Mucosa of descending colon (tissue), 3 donors: ENCODE measurements around the gene CA5A. TPM values are rescaled to one million over a fixed set of nuclear protein-coding genes. Genes with fewer than 3 reads are reported as not detected.
"Not testable (repeated sequence)": the region's sequence is repeated elsewhere in the genome, so short reads cannot be mapped to it uniquely, and the experiment has no call there.

ENCODE experiments used
- ATAC-seq: fragments of 200-7000 bp; cut with Tn5 transposase; one replicate; pipeline ENCODE4 v1.9.1; 2020; ENCODE audit warnings: mild to moderate bottlenecking, moderate library complexity
- DNase-seq, 3 donors: peaks; one replicate each; pipeline ENCODE4 v3.0.0-alpha.2; 2020
- H3K36me3 ChIP-seq: fragments of 200-600 bp; one replicate; pipeline ENCODE4 v1.8.0; 2021; ENCODE audit warnings: low read depth, mild to moderate bottlenecking
- H3K4me1 ChIP-seq: fragments of 200-600 bp; one replicate; pipeline ENCODE4 v1.8.0; 2021; ENCODE audit warnings: low read depth, mild to moderate bottlenecking
- H3K4me3 ChIP-seq: fragments of 200-600 bp; one replicate; pipeline ENCODE4 v1.8.0; 2021; ENCODE audit warnings: mild to moderate bottlenecking
- H3K9me3 ChIP-seq: fragments of 200-600 bp; one replicate; pipeline ENCODE4 v1.8.0; 2021; ENCODE audit warnings: mild to moderate bottlenecking
- intact Hi-C, 2 donors: fragments of 100-400 bp; cut with DNase I in 1 of 2; cut with micrococcal nuclease in 1 of 2; formaldehyde crosslinking; loops; one replicate each; pipeline versions ENCODE4 v1.11.0 to v1.11.1; 2022; cut with DNase I, micrococcal nuclease
- total RNA-seq, 3 donors: library from RNA; stranded (reverse); fragmentation: NEBNext Ultra II Directional in 2 of 3; extraction: Animal tissue kit (Norgen Biotek cat#: 25700) in 2 of 3; gene quantifications; one replicate each; pipeline versions ENCODE4 v1.2.1 to v1.2.4, GENCODE V29; 2021 to 2023
- TF ChIP-seq, protein P1 (sequence below): fragments of 200-600 bp; IDR thresholded peaks from one replicate; pipeline ENCODE4 v1.8.0; 2022; ENCODE audit warnings: antibody characterized with exemption, mild to moderate bottlenecking
- donor health status: DM: no; HTN: no; CAD: no; lungs with moderate emphysema.
- donor health status: DM: no; HTN: no; CAD: no.
- donor health status: DM: no; HTN: yes; CAD: no.

CA5A gene
- total RNA-seq, 3 donors from 2014 or later = 0.05 to 0.25 TPM; not detected in 1

DNA sequence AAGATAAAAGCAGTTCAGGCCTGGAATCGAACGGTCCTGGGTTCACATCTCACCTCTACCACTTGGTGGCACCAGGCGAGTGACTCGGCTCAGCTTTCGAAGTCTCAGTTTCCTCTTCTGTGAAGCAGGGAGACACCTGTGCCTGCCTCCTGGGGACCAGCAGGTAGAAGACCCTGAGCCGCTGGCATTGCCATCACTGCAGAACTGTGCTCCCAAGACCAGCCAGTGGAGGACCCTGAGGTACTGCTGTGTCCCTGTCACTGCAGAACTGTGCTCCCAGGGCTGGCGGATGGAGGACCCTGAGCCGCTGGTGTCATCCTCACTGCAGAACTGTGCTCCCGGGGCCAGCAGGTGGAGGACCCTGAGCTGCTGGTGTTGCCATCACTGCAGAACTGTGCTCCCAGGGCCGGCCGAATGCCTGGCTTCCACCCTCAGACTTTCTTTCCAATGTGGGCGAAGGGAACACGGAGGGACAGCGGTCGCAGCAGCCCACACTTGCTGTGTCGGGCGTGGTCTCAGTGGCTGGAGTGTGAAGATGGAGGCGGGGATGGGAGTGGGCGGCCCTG is 58.3 kb downstream of the CA5A start:
- peak; percentile 14 for ATAC-seq
- no peaks in the 10 kb centered on the region for H3K36me3 ChIP-seq
- TF ChIP-seq, protein P1, sequence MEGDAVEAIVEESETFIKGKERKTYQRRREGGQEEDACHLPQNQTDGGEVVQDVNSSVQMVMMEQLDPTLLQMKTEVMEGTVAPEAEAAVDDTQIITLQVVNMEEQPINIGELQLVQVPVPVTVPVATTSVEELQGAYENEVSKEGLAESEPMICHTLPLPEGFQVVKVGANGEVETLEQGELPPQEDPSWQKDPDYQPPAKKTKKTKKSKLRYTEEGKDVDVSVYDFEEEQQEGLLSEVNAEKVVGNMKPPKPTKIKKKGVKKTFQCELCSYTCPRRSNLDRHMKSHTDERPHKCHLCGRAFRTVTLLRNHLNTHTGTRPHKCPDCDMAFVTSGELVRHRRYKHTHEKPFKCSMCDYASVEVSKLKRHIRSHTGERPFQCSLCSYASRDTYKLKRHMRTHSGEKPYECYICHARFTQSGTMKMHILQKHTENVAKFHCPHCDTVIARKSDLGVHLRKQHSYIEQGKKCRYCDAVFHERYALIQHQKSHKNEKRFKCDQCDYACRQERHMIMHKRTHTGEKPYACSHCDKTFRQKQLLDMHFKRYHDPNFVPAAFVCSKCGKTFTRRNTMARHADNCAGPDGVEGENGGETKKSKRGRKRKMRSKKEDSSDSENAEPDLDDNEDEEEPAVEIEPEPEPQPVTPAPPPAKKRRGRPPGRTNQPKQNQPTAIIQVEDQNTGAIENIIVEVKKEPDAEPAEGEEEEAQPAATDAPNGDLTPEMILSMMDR = no peak

DNA sequence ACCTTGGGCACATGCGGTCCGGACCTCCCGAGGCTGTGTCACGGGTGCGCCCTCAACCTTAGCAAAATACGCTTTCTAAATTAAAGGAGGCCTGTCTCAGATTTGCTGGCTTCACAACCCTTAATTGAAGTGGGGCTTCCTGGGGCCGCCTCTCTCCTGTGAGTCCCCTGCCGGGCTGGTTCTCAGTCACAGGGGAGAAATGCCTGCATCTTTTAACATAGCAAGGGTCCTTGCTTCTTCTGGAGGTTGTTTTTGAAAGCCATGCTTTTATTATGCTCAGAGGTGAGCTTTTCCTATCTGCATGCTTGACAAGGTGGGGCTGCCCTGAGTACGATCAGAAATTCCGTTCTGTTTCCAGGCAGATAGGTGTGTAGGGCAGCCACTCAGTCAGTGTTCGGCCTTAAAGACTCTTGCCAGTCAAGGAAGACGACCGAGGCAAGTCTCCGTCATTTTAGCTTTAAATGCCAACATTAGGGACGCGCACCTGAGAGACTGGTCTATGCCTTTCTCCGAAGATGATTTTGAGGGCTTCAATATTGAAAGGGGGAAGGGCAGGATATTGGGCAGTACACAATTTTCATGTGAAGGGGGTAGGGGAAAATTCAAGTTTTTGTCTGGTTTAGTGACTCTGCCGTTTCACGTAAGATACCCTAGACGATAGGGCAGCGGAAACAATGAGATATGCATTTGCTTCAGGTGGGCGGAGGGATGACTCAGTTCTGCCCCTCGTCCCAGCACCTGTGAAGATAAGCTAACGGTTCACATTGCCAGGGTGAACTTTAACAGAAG is 61.5 kb downstream of the CA5A start:
- H3K36me3 ChIP-seq = no peaks in the 10 kb centered on the region
- H3K4me1 ChIP-seq = no peaks in the 10 kb centered on the region
- no peak overlapping the region for H3K4me3 ChIP-seq
- ATAC-seq (no peak), DNase-seq (no peak)
- H3K9me3 ChIP-seq = no peaks in the 10 kb centered on the region
- TF ChIP-seq, protein P1 = no peak
- intact Hi-C loops = no loop called here

More for the DNA sequence above, 58.3 kb downstream of the CA5A start:
- peak in 1 of 3 donors; percentile 43 for DNase-seq
- intact Hi-C loops = no loop called here
- H3K4me3 ChIP-seq = no peak overlapping the region
- H3K9me3 ChIP-seq = no peaks in the 10 kb centered on the region
- H3K4me1 ChIP-seq = no peaks in the 10 kb centered on the region

DNA sequence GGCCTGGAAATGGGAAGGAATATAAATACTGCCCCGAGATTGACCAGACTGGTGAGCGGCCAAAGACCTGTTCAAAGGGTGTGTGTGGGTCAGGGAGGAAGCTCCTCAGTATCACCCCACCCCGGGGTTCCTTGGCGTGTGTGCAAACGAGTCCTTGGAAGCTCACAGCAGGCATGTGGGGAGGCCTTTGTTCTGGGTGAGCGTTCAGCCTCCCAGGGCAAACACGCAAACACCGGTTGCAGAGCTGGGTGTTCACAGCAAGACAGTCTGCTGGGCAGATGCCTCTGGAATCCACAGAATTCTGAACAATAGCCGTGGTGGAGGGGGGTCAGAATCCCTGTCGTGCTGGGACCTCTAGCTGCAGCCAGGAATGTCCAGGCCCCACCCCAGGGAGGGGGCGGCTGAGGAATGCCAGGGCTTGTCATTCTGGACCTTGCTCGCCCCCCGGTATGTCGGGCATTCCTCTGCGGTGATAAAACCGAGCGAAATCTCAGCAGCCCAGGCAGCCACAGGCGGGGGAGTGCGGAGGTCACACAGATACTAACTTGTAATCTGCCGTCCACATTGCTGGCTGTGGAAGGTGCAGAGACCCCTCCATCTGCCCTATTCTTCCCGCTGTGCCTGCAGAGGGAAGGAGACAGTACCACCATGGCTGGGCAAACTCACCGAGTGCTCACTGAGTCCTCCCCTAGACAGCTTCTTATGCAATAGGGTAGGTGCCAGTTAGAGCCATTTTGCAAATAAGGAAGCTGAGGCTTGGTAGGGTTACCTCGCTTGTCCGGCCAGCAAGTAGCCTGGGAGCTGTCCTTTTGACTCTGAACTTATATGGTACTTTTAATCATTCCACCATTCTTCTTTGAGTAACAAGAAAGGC is 65.7 kb downstream of the CA5A start:
- DNase-seq = peak in 1 of 3 donors; percentile 56
- intact Hi-C loops = loop anchor here in 1 of 2 donors (2.0 kb wide), 1 partner anchor 92 kb away; no protein-coding TSS in a partner anchor
- H3K4me1 ChIP-seq = not testable (repeated sequence)

DNA sequence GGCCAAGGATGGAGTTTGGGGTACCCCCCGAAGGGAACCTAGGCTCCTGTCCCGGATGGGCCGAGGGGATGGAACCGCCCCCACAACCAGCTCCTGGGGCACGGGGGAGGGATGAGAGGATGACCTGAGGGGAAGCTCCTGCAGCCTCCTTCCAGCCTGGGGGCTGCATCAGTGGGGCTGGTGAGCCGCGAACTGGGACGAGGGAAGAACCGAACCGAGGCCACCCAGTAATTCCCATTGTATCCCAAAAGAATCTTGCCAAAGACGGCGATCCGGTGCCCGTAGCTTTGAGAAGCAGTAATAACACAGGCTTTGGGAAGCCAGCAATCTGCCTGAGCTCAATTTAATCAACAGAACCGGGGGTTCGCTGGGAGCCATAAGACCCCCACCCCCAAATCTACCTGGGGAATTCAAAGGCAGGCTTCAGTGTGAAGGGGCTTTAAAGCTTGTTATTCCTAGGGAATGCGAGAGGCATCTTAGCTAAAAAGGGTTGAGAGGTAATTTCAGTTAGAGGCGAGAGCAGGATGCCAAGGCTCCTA is 66.4 kb downstream of the CA5A start:
- H3K36me3 ChIP-seq, H3K4me3 ChIP-seq, DNase-seq, ATAC-seq, H3K9me3 ChIP-seq, H3K4me1 ChIP-seq: not testable (repeated sequence)
- intact Hi-C loops = loop anchor here in 1 of 2 donors (2.0 kb wide), 1 partner anchor 91 kb away; no protein-coding TSS in a partner anchor

More for the DNA sequence above, 65.7 kb downstream of the CA5A start:
- not testable (repeated sequence) for H3K36me3 ChIP-seq, ATAC-seq, H3K9me3 ChIP-seq, H3K4me3 ChIP-seq

DNA sequence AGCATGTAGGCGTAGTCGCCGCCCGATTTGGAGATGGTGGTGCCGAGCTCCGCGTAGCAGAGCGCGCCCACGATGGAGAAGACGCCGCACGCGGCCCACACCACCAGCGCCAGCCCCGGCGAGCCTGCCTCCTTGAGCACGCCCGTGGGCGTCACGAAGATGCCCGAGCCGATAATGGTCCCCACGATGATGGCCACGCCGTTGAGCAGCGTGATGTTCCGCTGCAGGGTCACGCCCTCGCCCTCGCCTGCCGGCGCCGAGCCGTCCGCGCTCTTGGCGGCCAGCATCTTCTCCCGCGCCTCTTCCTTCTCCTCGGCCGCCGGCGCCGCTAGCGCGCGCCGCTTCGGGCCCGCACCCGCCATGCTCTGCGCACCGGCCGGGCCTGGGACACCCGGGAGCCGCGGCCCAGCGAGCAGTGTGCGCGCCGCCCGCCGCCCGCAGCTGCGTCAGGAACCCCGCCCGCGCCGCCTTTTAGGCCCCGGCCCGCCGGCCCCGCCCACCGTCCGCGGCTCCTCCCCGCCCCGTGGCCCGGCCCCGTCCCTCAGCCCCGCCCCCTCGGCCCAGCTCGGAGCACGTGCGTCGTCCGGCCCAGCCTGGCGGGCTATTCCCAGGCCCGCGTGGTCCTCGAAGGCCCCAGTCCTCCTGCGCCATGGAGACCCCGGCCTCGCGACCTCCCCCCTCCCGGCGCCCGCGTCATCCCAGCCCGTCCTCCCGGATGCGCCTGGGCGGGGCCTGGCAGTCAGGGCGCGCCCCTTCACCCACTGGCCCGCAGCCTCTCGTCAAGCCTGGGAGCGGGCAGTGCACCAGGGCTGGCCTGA is 67.1 kb downstream of the CA5A start, which contains the start of gene SLC7A5:
Gene SLC7A5 (minus strand): TSS at position 447 of the 818 bp plus-strand sequence. CDS start 85 bp downstream, at position 362.
- H3K9me3 ChIP-seq, H3K36me3 ChIP-seq, intact Hi-C loops, H3K4me1 ChIP-seq: not testable (repeated sequence)
- peak within 1 kb of the TSS; percentile 4 for H3K4me3 ChIP-seq
- ATAC-seq = peak; percentile 89
- DNase-seq = peak; percentile 82 to 90 (median 90)

DNA sequence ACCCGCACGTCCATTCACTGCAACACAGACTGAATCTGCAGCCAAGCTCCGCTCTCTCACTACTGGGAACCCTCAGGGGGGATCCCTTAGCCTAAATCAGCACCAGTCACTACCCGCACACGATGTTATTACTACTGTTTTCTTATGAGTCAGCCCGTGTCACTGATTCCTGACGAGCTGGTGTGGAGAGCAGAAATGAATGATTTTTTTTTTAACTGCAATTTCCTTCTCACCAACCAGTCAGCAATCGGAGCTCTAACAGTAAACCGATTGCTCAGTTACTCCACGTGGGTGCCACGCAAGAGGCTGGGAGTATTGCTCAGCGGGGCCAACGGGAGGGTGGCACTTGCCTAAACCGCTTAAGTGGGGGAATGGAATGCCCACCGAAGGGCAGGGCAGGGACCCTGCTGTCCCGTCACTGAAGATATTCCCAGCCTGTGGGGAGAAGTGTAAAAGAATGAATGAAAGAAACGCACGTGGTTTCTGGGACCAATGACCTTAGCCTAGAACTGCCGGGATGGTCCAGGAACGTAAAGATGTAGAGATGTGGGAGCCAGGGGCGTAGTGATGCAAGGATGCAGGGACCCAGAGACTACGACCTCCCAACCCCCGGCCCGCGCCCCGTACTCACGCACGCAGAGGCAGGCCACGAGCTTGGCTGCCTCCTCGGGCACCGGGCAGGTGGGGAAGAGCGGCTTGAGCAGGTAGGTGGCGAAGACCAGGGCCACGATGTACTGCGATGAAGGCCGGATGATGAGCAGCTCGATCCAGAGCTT is 67.9 kb downstream of the CA5A start:
- H3K9me3 ChIP-seq, H3K36me3 ChIP-seq, H3K4me3 ChIP-seq, H3K4me1 ChIP-seq, intact Hi-C loops: not testable (repeated sequence)
- DNase-seq (peak in 1 of 3 donors; percentile 57), ATAC-seq (peak; percentile 56)

DNA sequence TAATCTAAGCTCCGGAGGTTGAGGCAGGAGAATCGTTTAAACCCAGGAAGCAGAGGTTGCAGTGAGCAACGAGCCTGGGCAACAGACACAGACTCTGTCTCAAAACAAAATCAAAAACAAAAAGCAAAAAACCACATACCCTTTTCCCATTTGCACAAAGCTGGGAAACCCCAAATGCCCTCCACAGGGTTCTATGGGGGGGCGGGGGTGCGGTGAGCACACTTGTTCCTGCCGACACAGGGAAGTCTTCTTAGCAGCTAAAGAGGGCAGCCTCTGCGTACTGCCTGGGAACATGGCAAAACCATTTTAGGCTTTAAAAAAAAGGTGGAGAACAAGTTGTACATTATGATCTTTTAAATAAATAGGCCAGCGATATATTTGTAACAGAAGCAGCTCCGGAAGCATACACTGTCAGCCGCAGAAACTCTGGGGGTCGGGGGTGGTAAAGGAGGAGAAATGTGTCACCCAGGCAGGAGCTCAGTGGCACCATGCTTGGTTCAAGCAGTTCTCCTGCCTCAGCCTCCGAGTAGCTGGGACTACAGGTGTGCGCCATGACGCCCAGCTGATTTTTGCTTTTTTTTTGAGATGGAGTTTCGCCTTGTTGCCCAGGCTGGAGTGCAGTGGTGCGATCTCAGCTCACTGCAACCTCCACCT is 70.3 kb downstream of the CA5A start:
- DNase-seq, intact Hi-C loops, H3K36me3 ChIP-seq, H3K4me3 ChIP-seq, H3K9me3 ChIP-seq, H3K4me1 ChIP-seq, ATAC-seq: not testable (repeated sequence)
